SH-SY5Y (cell line): ENCODE data around the gene TTBK2.

Experiments
- GATA2 ChIP-seq: IDR thresholded peaks from 2 replicates; pipeline ENCODE4 v1.6.1; 2011; ENCODE audit warnings: mild to moderate bottlenecking, low read depth, low read length
- GATA3 ChIP-seq: IDR thresholded peaks from 2 replicates; pipeline ENCODE4 v1.6.1; 2011; ENCODE audit warnings: low read depth, mild to moderate bottlenecking, low read length, moderate library complexity

DNA sequence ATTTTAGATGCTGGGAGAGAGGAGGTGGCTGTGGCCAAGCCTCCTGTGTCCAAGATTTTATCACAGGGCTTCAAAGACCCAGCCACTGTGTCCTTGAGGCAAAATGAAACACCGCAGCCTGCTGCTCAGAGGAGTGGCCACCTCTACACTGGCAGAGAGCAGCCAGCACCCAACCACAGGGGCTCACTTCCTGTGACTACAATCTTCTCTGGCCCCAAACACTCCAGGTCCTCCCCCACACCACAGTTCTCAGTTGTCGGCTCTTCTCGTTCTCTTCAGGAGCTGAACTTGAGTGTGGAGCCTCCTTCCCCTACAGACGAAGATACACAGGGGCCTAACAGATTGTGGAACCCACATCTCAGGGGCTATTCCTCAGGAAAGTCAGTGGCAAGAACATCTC, 229.3 kb downstream of the TTBK2 start:
- TF ChIP-seq GATA3 (no peak), GATA2 (no peak)
